NCI-H2081 (cell line): ENCODE results near the gene PLEKHM2.

Experiments used
- DNase-seq, 2 experiments: peaks; one replicate each; lab custom pipeline; 2025; lab: John Stamatoyannopoulos, UW

PLEKHM2 gene

DNA sequence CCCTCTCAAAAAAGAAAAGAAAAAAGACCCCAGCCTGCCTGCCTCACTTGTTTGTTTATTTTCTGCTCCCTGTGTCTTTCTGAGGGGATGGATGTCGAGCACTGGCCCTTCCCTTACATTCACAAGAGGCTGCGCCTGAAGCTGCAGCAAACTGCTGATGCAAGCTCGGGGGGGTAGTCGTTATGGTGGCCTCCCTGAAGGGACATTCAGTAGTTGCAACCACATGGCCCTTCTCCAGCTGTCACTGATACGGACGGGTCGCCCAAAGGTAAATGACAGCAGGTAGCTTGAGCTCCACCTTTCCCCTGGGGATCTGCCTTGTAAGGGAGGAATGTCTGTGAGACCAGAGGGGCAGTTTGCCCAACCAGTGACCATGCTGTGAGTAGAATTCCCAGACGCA lies 17.7 kb downstream of the PLEKHM2 start:
- DNase-seq: no peak

DNA sequence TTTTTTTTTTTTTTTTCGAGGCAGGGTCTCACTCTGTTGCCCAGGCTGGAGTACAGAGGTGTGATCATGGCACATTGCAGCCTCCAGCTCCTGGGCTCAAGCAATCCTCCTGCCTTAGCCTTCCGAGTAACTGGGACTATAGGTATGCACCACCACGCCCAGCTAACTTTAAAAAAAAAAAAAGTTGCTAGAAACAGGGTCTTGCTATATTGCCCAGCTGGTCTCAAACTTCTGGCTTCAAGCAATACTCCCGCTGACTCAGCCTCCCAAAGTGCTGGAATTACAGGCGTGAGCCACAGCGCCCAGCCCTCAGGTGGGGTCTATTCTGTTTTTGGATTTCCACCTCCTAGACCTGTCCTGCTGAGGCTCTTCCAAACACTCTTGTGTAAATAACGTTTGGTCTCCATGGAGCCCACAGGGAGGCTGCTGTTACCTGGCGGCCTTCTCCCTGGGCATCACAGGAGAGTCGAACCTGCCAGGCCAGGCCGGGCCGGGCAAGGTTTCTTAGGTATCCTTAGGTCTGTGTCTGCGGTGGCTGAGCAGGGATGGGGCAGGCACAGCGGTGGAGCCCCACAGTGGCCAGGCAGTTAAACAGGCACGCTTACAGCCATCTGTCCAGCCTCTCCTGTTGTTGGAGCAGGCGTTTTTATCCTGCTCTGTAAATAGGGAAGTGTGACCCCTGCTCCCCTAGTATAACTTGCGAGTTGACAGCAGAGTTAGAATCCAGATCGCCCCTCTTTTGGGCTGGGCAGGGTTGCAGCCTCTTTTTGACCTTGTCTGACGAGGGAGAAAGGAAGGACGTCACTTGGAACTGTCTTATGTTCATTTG lies 18.8 kb downstream of the PLEKHM2 start:
- no peak for DNase-seq

DNA sequence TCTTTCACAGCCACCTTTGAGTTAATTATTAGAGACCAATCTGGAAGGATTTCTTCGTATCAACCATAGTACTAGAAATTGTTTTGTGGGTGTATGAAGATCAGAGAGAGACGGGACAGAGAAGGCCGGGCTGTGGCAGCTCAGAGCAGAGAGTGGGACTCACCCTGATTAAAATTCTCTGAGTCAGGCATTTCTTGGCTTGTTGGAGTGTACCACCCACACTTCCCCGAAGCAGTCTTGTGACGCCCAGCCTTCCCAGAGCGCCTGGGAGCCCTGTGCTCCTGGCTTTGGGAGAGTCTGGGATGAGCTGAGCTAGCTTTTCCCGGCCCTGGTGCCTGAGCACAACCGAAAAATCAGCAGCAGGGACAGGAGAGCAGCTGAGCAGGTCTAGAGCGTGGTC lies 19.4 kb downstream of the PLEKHM2 start:
- DNase-seq: no peak

DNA sequence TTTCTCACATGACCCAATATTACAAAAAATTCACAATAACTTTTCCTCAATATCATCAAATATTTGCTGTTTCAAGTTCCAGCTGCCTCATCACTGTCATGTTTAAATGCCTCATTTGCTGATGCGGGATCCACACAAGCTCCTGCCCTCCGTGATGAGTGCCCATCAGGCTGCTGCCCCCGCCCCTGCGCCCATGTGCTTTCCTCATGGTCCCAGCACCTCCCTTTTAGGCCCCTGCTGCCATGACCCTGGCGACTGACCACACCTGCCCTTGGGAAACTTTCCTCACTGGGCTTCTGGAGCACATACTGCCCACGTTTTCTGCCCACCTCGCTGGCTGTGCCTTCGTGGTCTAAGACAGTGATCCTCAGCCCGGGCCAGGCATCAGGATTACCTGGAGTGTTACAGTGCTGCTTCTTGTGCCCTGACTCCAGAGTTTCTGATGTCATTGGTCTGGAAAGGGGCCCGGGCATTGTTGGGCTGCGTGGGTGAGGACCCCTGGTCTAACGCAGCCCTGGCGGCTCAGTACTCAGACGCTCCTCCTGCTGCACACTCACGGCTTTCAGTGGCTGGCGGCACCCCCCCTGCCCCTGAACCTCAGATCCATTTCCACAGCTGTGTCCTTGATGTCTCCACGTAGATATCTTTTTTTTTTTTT lies 20.5 kb downstream of the PLEKHM2 start:
- no peak for DNase-seq

DNA sequence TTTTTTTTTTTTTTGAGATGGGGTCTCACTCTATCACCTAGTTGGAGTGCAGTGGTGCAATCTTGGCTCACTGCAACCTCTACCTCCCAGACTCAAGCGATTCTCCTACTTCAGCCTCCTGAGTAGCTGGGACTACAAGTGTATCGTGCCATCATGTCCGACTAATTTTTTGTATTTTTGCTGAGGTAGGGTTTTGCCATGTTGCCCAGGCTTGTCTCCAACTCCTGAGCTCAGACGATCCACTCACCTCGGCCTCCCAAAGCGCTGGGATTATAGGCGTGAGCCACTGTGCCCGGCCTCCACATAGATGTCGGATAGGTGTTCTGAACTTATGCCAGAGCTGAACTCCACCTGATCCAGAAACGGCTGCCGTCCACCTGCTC lies 21.1 kb downstream of the PLEKHM2 start:
- no peak for DNase-seq

DNA sequence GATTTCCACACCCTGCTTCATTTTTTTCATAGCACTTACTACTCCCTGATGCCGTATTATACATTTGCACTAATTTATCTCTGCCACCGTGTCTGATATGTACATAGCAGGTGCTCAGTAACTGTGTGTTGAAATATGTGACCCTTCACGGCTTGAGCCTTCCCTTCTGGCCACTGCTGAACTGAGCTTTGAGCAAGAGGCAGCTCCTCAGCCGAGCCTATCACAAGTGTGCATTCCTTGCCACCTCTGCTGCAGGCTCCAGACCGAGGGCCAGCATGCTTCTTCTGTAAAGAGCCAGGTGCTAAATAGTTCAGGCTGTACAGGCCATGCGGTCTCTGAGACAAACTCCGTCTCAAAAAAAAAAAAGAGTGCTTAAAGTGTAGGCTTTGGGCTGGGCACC lies 22.6 kb downstream of the PLEKHM2 start:
- no peak for DNase-seq

DNA sequence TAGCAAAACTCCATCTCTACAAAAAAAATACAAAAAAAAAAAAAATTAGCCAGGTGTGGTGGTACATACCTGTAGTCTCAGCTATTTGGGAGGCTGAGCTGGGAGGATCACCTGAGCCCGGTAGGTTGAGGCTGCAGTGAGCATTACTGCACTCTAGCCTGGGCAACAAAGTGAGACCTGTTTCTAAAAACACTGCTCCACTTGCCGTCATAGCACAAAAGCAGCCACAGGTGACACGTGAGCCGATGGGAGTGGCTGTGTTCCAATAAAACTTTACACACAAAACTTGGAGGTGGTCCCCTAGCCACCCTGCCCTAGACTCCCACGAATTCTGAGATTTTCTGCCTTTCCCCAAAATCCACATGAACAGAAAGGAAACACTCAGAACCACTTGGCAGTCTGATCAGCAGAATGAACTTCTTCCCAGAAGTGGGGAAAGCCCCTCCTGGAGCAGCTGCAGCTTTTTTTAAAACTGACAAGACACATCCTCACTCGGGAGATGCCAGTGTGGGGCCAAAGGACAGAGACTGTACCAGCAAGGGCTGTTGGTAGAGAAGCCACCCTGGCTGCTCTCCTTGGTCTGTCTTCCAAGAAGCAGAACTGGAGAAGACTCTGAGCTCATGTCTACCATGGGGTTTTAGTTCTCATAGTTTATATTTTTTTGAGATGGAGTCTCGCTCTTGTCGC lies 23.3 kb downstream of the PLEKHM2 start:
- DNase-seq: no peak

DNA sequence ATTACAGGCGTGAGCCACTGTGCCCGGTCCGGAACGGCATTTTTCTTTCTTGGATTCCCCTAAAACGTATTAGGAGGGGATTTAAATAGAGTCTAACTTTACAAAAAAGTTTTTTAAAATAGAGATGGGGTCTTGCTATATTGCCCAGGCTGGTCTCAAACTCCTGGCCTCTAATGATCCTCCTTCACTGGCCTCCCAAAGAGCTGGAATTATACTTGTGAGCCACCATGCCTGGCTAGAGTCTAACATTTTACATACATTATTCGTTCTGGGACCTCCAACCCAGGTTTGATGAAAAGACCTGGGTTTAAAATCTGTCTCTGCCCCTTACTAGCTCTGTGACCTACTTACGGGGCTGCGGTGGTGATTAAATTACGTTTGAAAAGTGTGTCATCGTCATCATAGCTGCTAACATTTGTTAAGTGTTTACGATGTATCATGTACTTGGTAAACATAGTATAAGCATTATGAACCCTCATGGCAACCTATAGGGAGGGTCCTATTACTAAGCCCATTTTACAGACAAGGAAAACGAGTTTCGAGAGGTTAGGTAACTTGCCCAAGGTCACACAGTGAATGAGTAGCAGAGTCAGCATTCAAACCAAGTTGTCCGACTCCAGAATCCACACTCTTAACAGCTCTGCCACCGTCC lies 24.5 kb downstream of the PLEKHM2 start:
- DNase-seq: no peak

DNA sequence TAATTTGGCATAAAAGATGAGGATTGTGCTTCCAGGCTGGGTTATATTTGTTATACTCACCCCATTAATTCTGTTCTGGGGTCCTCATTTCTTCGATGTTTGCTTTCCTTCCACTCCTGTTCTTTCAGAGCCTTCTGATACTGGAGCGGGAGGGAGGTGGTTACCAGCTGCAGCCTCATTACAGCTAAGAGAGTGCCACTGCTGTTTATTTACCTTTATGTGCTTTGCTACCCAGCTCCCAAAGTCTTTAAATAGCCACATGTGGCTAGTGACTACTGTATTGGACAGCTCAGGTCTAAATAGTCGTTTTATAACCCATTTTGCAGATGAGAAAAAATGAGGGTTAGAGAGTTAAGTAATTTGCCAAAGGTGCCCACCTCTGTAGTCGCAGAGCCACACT lies 25.1 kb downstream of the PLEKHM2 start:
- DNase-seq: peak; percentile 69 to 95

DNA sequence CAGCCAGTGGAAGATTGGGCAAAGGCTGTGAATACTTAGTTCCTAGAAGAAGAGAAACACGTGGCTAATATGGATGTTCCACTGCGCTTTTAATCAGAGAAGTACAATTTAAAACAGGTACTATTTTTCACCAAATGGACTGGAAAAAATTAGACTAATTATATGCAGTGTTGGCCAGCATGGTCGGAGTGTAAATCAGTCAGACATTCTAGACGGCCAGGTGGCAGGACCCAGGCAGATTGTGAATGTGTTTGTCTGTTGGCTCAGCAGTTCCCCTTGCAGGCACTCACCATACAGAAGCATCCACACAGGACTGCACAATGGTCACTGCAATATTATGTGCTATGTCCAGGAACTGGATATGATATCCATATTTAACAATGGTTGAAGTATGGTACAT lies 28.0 kb downstream of the PLEKHM2 start:
- DNase-seq: peak; percentile 55 to 92

DNA sequence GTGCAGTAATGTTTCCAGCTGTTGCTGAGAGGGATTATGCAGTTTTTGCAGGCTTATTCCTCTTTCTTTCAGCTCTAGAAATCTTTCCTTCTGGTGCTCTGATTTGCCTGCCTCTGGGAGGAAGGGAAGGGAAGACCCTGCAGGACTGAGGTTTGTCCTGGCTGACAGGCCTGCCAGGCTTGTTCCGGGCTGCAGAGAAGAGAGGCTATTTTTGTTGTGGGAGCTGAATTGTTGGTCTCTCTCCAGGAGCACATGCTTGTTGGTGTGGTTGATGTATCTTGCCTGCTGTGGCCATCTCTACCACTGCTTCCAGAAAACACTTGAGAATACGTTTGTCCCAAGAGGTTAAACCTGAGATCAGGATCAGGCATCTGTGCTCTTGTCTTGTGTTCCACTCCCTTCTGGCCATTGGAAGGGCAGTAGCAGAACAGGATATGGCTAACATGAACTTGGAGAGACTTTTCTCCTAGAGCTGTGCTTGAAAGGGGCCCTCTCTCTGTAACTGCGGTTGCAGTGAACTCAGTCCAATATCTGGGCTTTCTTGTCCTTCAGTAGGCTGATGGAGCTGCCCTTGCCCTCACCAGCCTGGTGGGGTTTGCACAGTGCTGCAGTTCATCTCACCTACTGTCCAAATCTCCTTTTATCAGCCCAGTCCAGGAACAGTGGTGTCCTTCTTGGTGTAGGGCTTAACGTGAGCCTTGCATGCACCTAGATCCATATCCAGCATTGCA lies 30.5 kb downstream of the PLEKHM2 start:
- no peak for DNase-seq

DNA sequence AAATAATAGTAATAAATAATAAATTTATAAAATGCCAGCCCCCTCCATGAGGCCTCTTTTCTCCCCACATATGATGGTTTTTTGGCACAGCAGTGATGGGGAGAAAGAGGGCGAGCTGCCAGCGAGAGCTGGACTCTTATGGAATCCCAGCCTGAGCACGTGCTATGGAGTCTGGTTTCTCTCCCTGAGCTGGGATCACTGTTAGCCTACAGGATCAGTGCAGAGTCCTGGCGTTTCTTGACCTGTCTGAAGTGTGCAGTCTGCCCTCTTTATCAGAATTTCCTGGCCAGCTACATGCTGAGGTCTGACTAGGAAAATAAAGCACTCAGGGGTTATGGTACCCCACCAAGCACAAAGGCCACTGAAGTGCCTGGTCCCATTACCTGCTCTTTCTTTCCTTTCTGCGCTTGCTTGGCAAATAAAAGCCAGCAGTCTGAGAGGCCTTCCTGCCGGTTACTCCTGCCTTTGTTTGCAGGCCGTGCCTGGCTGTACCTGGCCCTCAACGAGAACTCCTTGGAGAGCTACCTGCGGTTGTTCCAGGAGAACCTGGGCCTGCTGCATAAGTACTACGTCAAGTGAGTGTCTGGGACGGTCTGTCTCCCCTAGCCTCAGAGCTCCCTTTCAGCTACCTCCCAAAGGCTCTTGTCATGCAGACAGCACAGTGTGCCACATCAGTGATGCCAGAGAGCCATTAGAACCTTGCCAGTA lies 33.5 kb downstream of the PLEKHM2 start:
- DNase-seq: no peak

DNA sequence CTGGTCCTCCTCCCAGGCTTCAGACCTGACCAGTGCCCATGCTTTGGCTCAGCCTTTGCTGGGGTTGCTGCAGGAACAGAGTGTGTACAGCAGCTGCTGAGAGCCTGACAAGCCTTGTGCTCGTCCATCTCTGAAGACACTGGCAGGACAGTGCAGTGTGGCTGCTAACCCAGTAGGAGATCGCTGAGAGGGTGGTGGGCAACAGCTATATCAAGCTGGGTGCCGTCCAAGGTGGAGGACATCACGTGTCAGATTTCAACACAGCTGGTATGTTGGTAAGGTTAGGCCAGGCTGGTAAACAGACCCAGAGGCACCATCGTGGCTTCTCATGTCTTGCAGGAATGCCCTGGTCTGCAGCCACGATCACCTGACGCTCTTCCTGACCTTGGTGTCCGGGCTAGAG lies 34.1 kb downstream of the PLEKHM2 start:
- DNase-seq: no peak

DNA sequence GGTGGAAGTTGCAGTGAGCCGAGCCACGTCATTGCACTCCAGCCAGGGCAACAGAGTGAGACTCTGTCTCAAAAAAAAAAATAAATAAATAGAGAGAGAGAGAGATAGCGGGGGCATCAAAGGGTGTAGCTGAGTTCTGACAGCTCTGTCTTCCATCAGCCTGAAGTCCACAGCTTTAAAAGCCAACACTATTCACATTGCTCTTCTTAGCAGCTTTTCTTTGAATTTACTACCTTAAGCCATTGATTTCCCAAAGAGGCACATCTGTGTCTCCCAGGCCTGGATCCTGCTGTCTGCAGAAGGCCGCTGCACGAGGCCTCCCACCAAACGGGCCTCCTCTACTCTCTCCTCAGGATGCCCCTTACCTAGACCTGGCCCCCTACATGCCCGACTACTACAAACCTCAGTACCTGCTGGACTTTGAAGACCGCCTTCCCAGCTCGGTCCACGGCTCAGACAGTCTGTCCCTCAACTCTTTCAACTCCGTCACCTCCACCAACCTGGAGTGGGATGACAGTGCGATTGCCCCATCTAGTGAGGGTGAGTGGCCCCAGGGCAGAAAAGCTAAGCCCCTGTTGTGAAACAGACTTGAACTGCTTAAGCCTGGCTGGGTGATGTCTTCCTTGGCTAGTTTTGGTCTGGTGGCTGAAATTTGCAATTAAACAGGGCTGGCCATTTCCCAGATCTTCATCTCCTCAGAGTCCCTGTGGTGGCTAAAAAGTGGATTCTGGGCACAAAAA lies 35.4 kb downstream of the PLEKHM2 start:
- no peak for DNase-seq

DNA sequence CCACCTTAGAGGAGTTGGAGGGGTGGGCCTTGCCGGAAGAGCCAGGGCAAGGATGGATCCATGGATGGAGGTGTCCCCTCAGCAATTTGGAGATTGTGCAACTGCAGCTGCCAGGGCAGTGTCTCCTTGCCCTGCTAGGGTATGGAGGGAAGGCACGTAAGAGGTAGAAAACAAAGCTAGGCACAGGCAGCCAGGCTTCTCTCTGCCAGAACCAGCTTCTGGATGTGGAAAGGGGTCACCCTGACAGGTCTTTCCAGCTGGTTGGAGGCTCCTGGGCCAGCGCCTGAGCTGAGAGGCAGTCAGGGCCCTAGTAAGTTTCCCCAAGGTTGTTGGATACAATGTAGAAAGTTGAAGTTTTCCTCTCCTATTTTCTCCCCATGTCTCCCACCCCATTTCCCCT lies 36.7 kb downstream of the PLEKHM2 start:
- DNase-seq: no peak

DNA sequence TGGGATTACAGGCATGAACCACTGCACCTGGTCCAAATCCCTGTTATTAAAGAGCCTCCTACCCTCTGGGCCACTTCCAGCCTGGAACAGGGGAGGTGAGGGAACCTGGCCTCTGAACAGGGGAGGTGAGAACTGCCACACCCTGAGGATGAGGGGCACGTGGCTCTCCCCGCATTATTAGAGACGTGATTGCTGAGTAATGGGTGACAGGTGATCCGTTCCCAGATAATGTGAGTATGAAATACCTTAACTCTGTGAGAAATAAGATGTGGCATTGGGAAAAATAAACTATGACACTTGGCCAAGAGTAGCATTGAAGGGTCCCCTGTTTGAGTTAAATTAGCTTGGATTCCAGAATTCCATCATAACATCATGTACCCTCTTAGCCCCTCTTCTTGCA lies 38.3 kb downstream of the PLEKHM2 start:
- no peak for DNase-seq

DNA sequence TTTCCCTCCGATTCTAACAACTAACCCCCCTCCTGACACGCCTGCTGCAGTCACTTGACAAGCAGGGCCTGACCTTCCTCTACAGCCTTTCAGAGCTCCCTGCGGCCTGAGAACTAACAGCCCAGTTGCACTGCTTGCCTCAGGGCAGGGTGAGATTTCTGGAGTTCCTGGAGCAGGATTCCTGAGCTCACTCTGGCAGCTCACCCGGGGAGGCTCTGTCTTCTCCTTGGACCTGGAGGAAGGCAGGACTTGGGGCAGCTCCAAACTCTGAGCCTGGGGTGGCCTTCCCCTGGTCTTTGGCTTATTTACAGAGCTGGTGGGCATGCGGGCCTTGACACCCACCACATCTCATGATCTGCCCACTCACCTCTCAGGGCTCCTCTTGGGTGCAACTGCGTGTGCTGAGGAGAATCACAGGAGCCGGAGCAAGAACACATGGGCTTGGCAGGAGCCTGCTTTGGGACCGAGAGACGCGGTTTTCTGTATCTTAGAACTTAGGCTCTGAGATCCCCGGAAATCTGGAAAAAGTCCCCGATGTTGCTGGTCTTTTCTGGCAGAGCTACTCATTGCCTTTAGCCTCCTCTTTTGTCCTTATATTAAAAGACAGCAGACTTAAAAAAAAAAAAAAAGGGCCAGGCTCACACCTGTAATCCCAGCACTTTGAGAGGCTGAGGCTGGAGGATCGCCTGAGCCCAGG lies 38.9 kb downstream of the PLEKHM2 start:
- DNase-seq: no peak

DNA sequence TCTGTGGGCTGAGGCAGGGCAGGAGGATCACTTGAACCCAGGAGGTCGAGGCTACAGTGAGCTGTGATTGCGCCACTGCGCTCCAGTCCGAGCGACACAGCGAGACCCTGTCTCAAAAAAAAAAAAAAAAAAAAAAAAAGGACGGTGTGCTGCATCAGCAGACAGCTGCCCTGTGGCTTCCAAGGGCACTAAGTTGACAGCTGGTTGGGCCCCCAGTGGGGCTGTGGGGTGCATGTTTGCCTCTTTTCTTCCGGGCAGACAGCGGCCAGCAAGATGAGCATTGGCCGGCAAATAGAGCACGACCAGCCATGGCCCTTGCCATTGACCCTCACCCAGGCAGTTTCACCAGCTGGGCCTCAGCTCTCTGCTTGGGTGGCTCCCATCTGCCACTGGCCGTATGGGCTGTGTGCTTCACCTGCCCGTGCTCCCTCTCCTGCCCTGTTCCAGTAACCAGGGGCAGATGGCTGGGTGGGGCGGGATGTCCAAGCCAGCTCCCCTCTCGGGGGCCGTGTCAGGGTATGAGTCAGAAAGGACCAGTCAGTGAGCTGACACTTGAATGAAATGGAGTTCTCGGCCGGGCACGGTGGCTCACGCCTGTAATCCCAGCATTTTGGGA lies 39.6 kb downstream of the PLEKHM2 start:
- no peak for DNase-seq
